ENCODE data around the gene AP3S1.
"Not testable (repeated sequence)": the region's sequence is repeated elsewhere in the genome, so short reads cannot be mapped to it uniquely, and the experiment has no call there.

The AP3S1 gene

DNA sequence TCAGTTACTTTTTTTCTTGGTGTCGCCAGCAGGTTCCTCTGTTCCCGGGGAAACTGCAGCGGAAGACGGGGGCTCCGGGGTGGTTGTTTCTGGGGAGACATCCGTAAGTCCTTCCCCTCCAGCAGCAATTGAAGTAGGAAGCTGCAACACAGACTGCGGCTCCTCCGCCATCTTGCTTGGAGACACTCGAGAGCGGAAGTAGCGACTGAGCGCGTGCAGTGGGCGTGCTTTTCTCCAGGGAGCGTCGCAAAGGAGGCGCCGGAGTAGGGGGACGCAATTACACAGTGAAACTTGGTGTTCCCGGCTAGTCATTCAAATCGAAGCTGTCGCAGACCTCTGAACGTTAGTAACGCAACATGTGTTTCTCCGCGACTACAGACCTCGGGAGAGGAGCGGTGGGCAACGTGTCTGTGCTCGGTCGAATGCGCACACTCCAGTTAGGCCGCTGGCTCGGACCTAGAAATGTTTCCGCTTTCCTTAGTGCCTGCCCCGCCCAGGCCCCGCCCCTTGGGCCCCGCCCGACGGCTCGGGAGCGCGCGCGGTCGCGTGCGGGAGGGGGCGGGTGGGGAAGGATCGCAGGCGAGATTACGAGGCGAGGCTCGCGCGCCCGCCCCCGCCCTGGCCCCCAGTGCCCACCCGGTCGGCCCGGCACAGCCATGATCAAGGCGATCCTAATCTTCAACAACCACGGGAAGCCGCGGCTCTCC, at the start of gene AP3S1, which contains the start of gene ATG12:
TSS of gene AP3S1 (plus strand) at position 554 of the 707 bp plus-strand sequence. CDS start at position 657, 103 bp downstream.
TSS of gene ATG12 (minus strand) at position 184 of the 707 bp plus-strand sequence. CDS start at position 171, 13 bp downstream.
- DNase-seq, result peak; percentile 92

DNA sequence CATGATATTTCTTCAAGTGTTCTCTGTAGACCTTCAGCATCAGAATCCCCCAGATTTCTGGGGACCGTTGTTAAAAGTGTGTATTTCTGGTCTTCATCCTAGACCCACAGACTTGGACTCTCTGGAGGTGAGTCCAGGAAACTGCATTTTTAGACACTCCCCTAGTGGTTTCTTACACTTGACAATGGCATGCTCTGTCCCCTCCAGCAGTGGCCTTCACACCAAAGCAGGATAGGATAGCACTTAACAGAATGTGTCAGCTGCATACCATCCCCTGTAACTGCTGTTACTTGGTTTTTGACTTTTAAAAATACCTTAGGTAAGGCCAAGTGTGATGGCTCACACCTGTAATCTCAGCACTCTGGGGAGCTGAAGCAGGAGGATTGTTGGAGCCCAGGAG, 46.0 kb upstream of the AP3S1 start:
- no peak for DNase-seq

DNA sequence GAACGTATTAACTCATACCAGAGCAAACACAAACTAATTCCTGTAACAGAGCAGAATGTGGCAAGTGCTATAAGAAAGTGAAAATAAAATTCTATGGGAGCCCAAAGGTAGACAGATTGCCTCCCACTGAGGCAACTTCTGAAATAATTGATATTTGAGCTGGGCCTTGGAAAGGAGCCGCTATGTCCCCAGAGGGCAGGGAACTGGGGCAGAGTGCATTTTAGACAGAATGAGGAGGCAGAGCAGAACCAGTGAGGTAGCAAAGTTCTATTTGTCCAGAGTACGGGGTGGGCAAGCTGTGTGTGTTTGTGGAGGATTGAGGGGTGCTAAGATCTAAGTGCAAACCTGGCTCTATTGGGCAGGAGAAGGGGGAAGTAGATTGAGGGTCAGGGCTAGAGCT, 45.1 kb upstream of the AP3S1 start:
- DNase-seq, result no peak

DNA sequence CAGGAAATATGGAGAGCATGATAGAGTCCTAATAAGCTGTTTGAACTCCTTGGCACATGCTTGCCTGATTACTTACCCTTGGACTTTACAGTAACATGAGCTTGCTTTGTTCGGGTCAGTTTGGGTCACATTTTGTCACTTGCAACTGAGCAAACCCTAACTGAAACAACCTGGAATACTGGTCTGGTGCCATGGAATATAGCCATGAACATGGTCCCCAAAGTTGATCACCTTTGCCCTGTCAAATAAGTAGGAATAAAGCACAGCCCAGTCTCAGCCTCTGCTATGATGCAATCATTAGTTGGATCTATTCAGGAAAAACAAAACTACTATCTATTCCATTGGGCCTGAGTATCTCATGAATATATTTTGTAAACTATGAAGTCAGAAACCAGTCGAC, 43.5 kb upstream of the AP3S1 start:
- DNase-seq, result no peak

DNA sequence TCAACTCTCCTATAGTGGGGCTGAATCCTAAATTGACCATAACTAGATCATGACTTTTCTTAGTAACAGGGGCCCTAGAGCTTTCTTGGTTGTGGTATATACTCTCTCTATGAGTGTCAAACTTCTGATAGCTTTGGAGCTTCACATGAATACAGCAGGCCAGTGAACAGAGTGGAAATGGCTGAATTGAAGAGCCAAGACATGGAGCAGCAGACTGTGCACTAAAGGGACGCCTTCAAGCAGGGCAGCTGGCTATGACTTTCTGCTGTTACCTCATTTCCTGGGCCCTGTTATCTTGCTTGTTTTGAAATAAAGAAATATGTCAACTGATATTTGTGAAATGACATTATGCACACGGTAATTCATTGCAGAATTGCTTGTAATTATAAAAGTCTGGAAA, 41.6 kb upstream of the AP3S1 start:
- no peak for DNase-seq

DNA sequence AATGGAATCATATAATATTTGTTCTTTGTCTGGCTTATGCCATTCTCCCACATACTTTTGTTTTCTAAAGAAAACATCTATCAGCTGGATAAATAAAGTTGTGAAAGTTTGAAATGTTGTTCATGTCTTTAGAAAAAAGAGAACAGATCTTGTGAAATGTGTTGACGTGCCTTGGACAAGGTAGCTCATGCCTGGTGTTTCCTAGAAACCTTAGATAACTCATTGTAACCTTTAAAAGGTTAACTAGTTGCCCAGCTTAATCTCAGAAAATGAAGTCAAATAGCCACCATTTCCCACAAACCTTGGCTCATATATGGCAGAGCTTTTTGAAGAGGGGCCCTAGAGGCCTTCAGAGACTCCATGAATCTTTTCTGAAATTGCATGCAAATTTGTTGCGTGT, 40.6 kb upstream of the AP3S1 start:
- DNase-seq, result no peak

DNA sequence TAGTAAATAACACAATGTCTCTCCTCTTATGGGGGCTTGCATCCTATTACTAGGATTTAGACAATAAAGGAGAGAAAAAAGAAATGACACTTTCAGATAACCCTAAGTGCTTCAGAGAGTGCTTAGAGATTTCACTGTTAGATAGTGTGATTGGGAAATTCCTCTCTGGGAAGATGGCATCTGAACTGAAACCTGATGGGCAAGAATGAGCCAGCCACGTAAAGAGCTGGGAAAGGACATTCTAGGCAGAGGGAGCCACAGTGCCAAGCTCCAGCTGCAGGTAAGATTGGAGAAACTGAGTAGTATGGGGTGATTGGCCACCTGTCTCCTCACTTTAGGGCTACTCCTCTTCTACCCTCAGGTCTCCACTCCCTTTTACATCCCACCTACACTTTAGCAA, 39.8 kb upstream of the AP3S1 start:
- no peak for DNase-seq

DNA sequence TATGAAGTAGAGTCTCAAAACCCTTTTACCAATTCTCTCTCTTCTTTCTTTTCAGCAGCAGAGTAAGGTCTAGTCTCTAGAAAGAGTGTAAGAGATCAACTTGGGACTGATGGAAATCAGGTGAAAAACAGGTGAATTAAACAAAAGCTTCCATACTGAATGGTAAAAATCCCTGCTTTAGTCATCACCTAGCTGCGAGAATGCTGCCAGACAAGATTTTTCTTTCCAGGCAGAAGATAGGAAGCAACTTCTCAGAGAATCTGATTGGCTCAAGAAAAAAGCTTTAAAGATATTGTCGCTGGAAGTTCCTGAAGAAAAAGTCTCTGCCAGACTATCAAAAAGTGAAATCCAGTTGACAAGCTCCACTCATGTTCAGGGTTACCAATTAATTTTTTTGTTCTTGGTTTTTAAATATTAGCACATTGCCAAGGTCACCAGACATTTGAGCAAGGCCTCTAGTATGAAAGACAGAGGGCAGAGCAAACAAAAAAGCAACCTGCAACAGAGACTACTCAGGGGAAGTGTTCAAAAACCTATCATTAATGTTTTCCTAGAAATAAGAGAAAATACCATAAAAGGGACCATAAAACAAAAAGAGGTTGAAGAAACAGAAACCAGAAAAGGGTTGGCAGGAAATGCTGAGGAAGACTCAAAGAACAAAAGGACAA, 34.6 kb upstream of the AP3S1 start:
- DNase-seq, result no peak

DNA sequence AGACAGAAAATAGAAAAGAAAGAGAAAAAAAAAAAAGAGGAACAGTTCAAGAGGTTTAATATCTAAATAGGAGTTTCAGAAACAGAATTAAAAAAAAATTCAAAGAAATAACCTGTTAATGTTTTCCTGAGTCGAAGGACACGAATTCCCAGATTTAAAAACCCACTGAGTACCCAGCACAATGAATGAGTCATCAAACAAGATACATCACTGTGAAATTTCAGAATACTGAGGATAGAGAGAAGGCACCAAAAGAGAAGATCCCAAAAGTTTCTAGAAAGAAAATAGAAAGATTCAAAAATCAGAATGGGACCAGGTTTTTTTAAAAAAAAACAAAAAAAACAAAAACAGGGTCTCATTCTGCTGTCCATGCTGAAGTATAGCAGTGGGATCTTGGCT, 34.1 kb upstream of the AP3S1 start:
- DNase-seq, result no peak

DNA sequence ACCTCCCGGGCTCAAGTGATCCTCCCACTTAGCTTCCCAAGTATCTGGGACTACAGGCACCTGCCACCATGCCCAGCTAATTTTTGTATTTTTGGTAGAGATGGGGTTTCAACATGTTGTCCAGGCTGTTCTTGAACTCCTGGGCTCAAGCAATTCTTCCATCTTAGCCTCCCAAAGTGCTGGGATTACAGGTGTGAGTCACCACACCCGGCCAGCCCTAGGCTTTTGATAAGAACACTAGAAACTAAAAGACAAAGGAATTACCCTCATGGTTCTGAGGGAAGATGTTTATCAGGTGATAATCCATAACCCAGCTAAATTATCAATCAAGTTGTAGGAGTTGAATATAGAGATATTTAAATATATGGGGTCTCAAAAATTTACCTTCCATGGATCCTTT, 33.7 kb upstream of the AP3S1 start:
- DNase-seq, result not testable (repeated sequence)

DNA sequence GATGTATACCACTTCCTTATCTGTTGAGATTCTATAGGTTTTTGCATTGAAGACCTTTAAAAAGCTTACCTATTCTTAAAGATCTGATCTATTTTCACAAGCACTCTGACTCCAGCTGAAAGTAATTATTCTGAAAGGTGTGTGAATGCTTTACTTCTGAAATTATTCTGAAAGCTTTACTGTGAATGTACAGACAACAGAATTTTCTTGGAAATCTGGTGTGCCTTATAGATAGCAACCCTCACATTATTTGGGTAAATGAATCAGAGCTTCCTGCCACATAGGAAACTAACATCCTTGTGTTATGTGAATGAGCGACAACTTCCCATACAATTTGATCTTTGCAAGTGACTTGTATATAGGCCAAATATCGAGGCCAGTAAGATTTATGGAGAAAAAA, 31.8 kb upstream of the AP3S1 start:
- no peak for DNase-seq

DNA sequence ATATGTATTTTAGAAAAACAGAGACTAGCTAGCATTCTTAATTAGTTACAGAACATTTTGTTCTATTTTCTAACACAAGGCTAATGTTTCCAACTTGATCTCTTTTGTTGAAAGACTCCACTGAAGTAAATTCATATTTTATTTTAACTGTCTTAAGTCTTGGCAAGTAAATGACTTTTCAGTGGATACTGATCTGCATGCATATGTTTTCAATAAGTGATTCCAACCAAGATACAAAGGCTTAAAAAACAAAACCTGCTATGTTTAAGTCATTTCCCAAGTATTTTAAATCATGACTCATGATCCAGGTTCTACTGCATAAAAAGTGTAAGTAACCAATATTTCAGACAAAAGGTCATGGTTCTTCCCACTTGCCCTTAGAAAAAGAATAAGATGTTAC, 31.0 kb upstream of the AP3S1 start:
- no peak for DNase-seq

DNA sequence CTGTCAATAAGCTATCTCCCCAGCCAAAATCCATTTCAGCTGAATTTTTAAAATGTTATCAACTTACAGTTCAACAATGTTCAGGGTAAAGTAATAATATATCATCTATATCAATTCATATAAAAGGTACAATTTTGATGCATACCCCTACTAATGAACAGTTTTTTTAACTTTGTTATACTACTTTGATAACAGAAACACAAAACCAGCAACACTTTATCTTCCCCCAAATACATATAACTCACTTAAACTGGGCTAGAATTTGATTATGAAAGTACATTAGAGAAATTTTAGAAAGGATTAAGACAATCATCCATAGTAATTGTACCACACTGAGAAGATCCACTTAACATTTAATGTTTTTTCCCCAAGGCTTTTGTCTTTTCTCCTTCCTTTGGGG, 30.3 kb upstream of the AP3S1 start:
- DNase-seq, result no peak

DNA sequence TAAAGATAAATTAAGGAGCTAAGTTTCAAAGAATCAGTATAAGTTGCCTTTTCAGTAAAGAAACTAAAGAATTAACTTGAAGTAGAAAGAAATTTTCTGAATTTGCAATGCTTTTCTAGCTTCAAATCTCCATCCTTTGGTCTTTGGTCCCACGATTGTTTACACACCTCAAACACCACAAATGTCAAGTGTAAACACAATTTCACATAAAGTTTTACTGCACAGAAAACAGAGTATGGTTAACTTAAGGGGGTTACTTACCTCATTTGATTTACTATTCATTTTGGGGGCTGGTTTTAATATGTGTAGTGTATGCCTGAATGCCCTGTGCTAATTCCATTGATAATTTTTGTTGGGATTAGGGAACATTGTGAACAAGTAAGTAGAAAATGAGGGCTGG, 29.4 kb upstream of the AP3S1 start:
- DNase-seq, result no peak

DNA sequence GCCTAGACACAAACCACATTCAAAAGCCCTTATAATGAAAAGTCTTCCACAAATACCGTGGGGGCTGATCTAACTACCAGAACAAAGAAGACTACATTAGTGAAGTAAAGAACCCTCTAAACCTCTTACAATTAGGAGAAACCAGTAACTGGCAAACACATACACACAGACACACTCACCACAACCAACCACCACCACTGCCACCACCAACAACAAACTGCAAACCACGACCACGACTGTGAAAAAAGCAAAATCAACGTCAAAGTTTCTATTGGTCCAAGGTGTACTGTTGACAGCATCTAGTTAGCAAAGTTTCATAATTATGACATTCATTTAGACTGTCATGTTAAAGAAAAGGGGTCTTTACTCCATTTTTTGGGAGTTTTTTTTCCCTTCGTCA, 28.0 kb upstream of the AP3S1 start:
- no peak for DNase-seq

DNA sequence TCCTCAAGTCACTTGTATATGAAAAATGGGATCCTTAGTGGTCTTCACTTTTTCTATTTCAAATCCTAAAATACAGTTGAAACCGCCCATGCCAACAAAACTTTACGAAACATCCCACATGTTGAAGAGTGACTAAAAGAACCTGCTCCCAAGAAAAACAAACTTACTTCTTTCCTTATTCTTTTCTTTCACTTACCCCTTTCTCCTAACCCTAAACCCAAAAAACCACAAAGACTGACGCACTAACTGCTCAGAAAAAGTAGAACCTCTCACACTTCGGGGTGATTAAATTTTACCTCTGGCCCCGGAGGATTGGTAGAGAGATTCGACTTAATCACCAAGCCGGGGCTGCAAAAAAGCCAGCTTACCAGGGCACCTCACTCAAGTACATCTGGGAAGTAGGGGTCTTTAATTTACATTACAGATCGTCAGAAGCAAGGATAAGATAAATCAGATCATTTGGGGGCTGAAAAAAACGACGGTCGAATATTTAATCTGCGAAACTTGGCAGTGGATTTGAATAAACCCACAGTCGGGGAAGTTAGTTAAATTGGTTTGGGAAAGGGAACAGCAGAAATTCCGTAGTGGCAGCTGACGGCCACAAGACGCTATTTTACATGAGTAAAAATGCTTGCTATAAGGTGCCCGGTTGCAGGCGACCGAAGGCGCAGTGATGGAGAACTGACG, 26.6 kb upstream of the AP3S1 start:
- no peak for DNase-seq

DNA sequence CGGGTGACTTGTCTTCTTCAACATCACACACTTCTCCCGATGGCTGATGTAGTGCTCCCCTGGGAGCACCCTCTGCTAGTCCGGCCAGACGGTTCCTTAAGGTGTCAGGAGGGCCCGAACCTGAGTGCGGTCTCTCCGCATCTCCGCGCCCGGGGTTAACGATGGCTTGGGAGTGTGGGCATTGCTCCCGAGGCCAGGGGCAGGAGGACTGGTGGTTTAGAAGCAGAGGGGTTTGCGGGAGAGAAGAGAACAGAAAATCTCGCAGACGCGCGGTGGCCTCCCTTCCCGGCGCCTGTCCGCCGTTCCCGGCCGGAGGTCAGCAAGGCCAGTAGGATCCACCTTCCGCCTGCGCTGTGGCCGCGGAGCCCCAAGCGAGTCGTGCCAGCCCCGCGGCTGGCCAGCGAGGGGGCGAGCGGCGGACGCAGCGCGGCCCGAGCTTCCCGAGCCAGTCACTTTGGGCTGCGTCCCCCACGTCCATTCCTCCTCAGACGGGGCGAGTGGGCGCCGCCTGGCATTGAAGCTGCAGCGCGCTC, 26.0 kb upstream of the AP3S1 start:
- DNase-seq, result no peak

DNA sequence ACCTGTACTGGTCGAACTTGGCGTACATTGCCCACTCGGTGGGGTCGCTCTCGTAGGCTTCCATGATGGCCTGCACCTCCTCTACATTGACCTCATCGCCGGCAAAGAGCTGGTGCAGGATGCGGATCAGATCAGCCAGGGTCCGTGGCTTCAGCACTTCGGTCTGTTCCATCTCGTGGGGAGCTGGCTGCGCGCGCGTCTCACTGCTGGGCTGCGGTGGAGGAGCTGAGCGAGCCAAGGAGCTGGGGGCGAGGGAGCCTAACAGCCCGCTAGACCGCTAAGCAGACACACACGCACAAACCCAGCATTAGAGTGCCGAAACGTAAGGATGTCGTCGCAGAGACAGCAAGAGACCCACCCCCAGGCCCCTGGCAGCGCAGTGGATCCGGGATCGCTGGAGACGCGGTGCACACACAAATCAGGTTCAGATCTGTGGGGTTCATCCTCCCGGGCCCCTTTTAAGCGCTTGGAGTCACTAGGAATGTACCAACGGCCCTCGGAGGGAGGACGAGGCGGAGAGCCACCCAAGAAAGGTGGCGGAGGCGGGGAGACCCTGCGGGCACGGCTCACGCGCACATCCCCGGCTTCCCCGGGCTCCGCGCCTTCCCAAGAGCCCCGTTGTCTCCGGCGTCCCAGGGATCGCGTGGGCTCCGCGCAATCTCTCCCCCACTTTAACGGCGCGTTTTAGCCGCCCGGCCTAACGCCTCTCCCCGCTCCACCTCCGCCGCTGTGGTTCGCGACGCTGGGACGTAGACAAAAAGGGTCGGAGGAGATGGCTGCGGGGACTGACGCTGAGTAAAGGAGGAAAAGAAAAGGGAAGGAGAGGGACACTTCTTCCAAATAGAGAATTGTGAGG, 25.3 kb upstream of the AP3S1 start, which contains the start of gene CDO1:
TSS of gene CDO1 (minus strand) at position 434 of the 856 bp plus-strand sequence. CDS start at position 172, 262 bp downstream.
- DNase-seq, result no peak

DNA sequence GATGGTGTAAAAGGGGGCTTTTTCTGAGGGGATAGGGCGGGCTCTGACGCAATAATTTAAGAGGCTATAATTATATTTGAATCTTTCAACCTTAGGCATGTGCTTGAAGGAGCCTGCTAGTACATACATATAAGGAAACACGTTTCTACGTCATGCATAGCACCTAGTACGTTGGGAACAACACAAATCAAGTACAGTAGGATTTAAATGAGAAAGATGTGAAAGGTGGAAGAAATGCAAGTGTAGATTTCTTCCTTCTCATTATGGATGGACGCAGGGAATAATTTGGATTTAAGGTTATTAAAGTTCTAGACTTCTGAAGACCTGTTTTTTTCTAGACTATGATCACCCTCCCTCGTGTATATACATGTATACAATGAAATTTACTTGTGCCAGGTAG, 24.3 kb upstream of the AP3S1 start:
- no peak for DNase-seq

DNA sequence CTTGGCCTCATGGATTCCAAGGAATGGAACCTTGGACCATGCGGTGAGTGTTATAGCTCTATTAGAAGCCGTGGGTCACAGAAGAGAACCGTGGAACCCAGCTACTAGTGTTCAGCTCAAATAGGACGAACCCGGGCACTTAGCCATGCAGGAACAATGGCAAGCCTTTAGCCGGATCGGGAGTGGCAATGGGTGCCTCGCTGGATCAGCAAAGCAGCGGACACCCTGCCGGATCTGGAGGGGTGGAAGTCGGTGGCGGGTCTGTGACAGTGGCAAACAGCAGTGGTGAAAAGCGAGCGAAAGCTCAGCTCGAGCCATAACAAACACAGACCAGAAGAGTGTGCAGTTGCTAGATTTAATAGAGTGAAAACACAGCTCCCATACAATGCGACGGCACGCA, 22.9 kb upstream of the AP3S1 start:
- DNase-seq, result no peak

DNA sequence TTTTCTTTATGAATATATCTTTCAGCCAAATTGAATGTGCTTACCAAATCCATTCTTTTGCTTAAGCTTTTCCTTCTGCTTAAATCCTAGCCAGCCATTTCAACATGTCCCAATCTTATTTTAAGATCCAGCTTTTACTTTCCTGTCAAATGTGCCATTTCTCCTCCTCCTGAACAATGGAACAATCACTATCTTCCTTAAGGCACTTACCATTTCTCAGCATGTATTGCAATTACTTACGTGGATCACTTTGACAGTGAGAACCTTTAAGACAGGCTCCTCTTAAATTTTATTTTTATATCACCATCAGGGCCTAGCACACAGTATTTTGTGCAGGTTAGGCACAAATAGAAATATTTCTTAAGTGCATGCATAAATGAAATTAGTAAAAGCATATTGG, 20.9 kb upstream of the AP3S1 start:
- no peak for DNase-seq

DNA sequence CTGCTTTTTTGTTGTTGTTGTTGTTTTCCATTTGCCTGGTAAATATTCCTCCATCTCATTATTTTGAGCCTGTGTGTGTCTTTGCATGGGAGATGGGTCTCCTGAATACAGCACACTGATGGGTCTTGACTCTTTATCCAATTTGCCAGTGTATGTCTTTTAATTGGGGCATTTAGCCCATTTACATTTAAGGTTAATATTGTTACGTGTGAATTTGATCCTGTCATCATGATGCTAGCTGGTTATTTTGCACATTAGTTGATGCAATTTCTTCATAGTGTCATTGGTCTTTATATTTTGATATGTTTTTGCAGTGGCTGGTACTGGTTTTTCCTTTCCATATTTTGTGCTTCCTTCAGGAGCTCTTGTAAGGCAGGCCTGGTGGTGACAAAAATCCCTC, 16.8 kb upstream of the AP3S1 start:
- DNase-seq, result not testable (repeated sequence)

DNA sequence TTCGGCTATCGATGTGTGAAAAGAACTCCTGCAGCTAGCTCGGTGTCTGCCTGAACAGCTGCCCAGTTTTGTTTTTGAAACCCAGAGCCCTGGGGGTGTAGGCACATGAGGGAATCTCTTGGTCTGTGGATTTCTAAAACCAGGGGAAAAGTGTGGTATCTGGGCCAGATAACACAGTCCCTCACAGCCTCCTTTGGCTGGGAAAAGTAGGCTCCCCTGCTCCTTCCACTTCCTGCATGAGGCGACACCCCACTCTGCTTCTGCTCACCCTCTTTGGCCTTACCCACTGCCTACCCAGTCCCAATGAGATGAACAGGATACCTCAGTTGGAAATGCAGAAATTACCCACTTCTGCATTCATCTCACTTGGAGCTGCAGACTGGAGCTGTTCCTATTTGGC, 15.8 kb upstream of the AP3S1 start:
- DNase-seq, result no peak
